KMS-11 (cell line): ENCODE data around the gene BCCIP.

ENCODE experiments used
- H2AFZ ChIP-seq: fragments of 200-600 bp; sonication (generic); 2 replicates; pipeline ENCODE4 v1.6.1; 2016; ENCODE audit warnings: antibody characterized with exemption, mixed run types, low read depth
- H3K27ac ChIP-seq: fragments of 200-600 bp; sonication (generic); 2 replicates; pipeline ENCODE4 v1.6.1; 2016; ENCODE audit warnings: mild to moderate bottlenecking, mixed run types
- H3K27me3 ChIP-seq: fragments of 200-600 bp; sonication (generic); 2 replicates; pipeline ENCODE4 v1.6.1; 2017; ENCODE audit warnings: mild to moderate bottlenecking, low read depth, mixed run types, moderate library complexity; ENCODE audit not compliant: insufficient read depth
- H3K36me3 ChIP-seq: fragments of 200-600 bp; sonication (generic); 2 replicates; pipeline ENCODE4 v1.6.1; 2017; ENCODE audit warnings: mild to moderate bottlenecking, mixed run types; ENCODE audit not compliant: insufficient read depth
- H3K4me1 ChIP-seq: fragments of 200-600 bp; sonication (generic); 2 replicates; pipeline ENCODE4 v1.6.1; 2016; ENCODE audit warnings: mild to moderate bottlenecking, low read depth, mixed run types; ENCODE audit not compliant: poor library complexity, severe bottlenecking
- H3K4me2 ChIP-seq: fragments of 200-600 bp; sonication (generic); 2 replicates; pipeline ENCODE4 v1.7.0; 2016; ENCODE audit warnings: mild to moderate bottlenecking, mixed run types
- H3K4me3 ChIP-seq: fragments of 200-600 bp; sonication (generic); IDR thresholded peaks from 2 replicates; pipeline ENCODE4 v1.6.1; 2017; ENCODE audit warnings: low read depth, low read length, mixed read lengths; ENCODE audit not compliant: insufficient read depth
- H3K79me2 ChIP-seq: fragments of 200-600 bp; sonication (generic); 2 replicates; pipeline ENCODE4 v1.6.1; 2016; ENCODE audit warnings: low read depth, mixed run types; ENCODE audit not compliant: insufficient read depth
- H3K9ac ChIP-seq: fragments of 200-600 bp; sonication (generic); 2 replicates; pipeline ENCODE4 v1.6.1; 2016; ENCODE audit warnings: mild to moderate bottlenecking, mixed run types
- H4K20me1 ChIP-seq: fragments of 200-600 bp; sonication (generic); 2 replicates; pipeline ENCODE4 v1.6.1; 2016; ENCODE audit warnings: mild to moderate bottlenecking, mixed run types; ENCODE audit not compliant: insufficient read depth
- CTCF ChIP-seq: fragments of 200-600 bp; sonication (generic); conservative IDR thresholded peaks from 2 replicates; pipeline ENCODE4 v1.6.1; 2017; ENCODE audit warnings: low read depth, mild to moderate bottlenecking, antibody characterized with exemption, low read length, moderate library complexity, mixed read lengths

BCCIP gene

GRCh38 chr10:125846894-125847293 is 23.5 kb downstream of the BCCIP start:
- Histone ChIP-seq H3K9ac (no peak overlapping the region), H3K36me3 (no peaks in the 10 kb centered on the region), H3K4me3 (no peak overlapping the region), H4K20me1 (no peaks in the 10 kb centered on the region), H2AFZ (no peak overlapping the region), H3K27me3 (no peaks in the 10 kb centered on the region), H3K4me2 (no peak overlapping the region), H3K79me2 (no peaks in the 10 kb centered on the region), H3K4me1 (no peaks in the 10 kb centered on the region), H3K27ac (no peak overlapping the region)
- TF ChIP-seq CTCF, result no peak

- H3K9ac ChIP-seq, result no peak overlapping the region
- H3K4me2 ChIP-seq, result no peak overlapping the region
- H3K36me3 ChIP-seq, result no peaks in the 10 kb centered on the region
- no peaks in the 10 kb centered on the region for H3K79me2 ChIP-seq
- H3K27me3 ChIP-seq, result no peaks in the 10 kb centered on the region
- no peak overlapping the region for H2AFZ ChIP-seq
- H3K27ac ChIP-seq, result no peak overlapping the region
- no peak for TF ChIP-seq CTCF
- H4K20me1 ChIP-seq, result no peaks in the 10 kb centered on the region
- no peaks in the 10 kb centered on the region for H3K4me1 ChIP-seq
- no peak overlapping the region for H3K4me3 ChIP-seq
Measured at GRCh38 chr10:125848371-125848770, 25.0 kb downstream of the BCCIP start.

GRCh38 chr10:125848857-125849256 is 25.5 kb downstream of the BCCIP start:
- no peak overlapping the region for H3K4me2 ChIP-seq
- no peaks in the 10 kb centered on the region for H3K79me2 ChIP-seq
- H3K4me3 ChIP-seq, result no peak overlapping the region
- H2AFZ ChIP-seq, result no peak overlapping the region
- no peak for TF ChIP-seq CTCF
- no peak overlapping the region for H3K9ac ChIP-seq
- no peak overlapping the region for H3K27ac ChIP-seq
- H3K4me1 ChIP-seq, result no peaks in the 10 kb centered on the region
- H4K20me1 ChIP-seq, result no peaks in the 10 kb centered on the region
- no peaks in the 10 kb centered on the region for H3K36me3 ChIP-seq
- no peaks in the 10 kb centered on the region for H3K27me3 ChIP-seq

- no peaks in the 10 kb centered on the region for H3K79me2 ChIP-seq
- no peaks in the 10 kb centered on the region for H3K27me3 ChIP-seq
- H3K4me3 ChIP-seq, result no peak overlapping the region
- H3K4me2 ChIP-seq, result no peak overlapping the region
- no peaks in the 10 kb centered on the region for H3K36me3 ChIP-seq
- H3K4me1 ChIP-seq, result no peaks in the 10 kb centered on the region
- no peak overlapping the region for H3K9ac ChIP-seq
- no peak overlapping the region for H3K27ac ChIP-seq
- H4K20me1 ChIP-seq, result no peaks in the 10 kb centered on the region
- no peak for TF ChIP-seq CTCF
- no peak overlapping the region for H2AFZ ChIP-seq
Measured at GRCh38 chr10:125849448-125849847, 26.1 kb downstream of the BCCIP start.
